Measurements from ENCODE around the gene RASSF5.

DNA sequence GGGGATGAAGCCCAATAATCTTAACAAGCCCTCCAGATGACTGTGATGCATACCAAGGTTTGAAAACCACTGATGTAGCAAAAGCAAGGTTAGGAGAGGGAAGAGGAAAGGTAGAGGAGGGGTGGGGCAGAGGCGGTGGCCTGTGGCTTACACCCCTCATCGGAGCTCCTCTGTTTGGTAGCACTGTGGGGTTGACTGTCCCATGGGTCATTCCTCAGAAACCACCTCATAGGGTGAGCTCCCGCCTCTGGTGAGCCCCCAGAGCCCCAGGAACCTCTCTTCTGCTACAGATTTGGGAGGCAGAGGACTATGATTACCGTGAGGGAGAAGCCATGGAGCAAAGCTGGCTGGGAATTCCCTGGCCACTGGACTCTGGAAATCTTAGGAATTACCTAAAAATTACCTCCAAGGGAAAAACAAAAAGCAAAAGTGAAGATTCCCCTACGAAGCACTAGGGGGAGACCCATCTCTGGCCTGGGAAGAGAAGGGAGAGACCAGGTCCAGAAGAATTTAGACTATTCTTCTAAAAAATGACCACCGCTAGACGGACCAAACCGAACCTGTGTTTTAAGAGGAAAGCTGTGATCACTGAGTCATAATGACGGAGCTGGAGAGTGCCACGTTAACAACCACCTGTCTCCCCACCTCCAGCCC, 1.5 kb upstream of the RASSF5 start:
- TF ChIP-seq, protein P1, sequence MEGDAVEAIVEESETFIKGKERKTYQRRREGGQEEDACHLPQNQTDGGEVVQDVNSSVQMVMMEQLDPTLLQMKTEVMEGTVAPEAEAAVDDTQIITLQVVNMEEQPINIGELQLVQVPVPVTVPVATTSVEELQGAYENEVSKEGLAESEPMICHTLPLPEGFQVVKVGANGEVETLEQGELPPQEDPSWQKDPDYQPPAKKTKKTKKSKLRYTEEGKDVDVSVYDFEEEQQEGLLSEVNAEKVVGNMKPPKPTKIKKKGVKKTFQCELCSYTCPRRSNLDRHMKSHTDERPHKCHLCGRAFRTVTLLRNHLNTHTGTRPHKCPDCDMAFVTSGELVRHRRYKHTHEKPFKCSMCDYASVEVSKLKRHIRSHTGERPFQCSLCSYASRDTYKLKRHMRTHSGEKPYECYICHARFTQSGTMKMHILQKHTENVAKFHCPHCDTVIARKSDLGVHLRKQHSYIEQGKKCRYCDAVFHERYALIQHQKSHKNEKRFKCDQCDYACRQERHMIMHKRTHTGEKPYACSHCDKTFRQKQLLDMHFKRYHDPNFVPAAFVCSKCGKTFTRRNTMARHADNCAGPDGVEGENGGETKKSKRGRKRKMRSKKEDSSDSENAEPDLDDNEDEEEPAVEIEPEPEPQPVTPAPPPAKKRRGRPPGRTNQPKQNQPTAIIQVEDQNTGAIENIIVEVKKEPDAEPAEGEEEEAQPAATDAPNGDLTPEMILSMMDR (IDR thresholded peaks at IDR 0.05): peak; percentile 32
- TF ChIP-seq EZH2 (IDR thresholded peaks at IDR 0.05; ENCODE audit: borderline replicate concordance, insufficient read depth, low read depth, low read length, poor library complexity, severe bottlenecking): no peak

Data from B cell (primary cell).